GM12878 (cell line): Measurements from ENCODE around the gene RP9. TPM values are rescaled to one million over a fixed set of nuclear protein-coding genes. Genes with fewer than 3 reads are reported as not detected.

Experiments used
- CTCF ChIP-seq, 3 experiments: IDR thresholded peaks in 2 of 3; conservative IDR thresholded peaks in 1 of 3; 2 replicates each; pipeline ENCODE4 v1.5.1; 2011; ENCODE audit warnings: low read depth in 3 of 3, low read length in 3 of 3, mild to moderate bottlenecking in 3 of 3, control low read depth in 2 of 3, moderate library complexity in 2 of 3, inconsistent platforms in 1 of 3, mixed read lengths in 1 of 3; ENCODE audit not compliant: control insufficient read depth in 2 of 3, insufficient read depth in 1 of 3; ENCODE audit errors: extremely low read depth in 1 of 3
- HSF1 ChIP-seq: fragments of 150-350 bp; IDR thresholded peaks from 2 replicates; pipeline ENCODE4 v1.6.1; 2014; ENCODE audit warnings: mild to moderate bottlenecking, low read depth, low read length
- MAX ChIP-seq: IDR thresholded peaks from 2 replicates; pipeline ENCODE4 v1.6.1; 2012; ENCODE audit warnings: low read depth, low read length, improper control_type of control experiment
- SMC3 ChIP-seq: IDR thresholded peaks from 2 replicates; pipeline ENCODE4 v1.6.1; 2011; ENCODE audit warnings: low read length, improper control_type of control experiment, borderline replicate concordance
- SUZ12 ChIP-seq: fragments of 200-600 bp; sonication (generic); IDR thresholded peaks from one replicate; pipeline ENCODE4 v1.6.1; 2018; ENCODE audit warnings: antibody characterized with exemption, mild to moderate bottlenecking; ENCODE audit not compliant: unreplicated experiment
- TCF12 ChIP-seq: IDR thresholded peaks from 2 replicates; pipeline ENCODE4 v1.6.1; 2011; ENCODE audit warnings: low read depth, mild to moderate bottlenecking, low read length
- polyA plus RNA-seq, 11 experiments: library from polyadenylated mRNA; depleted of rRNA in 4 of 11; unstranded in 6 of 11; stranded (reverse) in 5 of 11; fragments of >200 nt; fragmentation: Nextera tagmentation in 4 of 11; fragmentation: Illumina TruSeq in 1 of 11; extraction: Ambion mirVana in 4 of 11; extraction: Trizol in 1 of 11; gene quantifications; 1 replicate in 1 of 11; 2 replicates in 10 of 11; pipeline versions ENCODE4 v1.2.1 to v1.2.3, GENCODE V29; 2011 to 2016; ENCODE audit warnings: inconsistent platforms in 2 of 11, missing spikeins in 2 of 11, low read depth in 1 of 11
- total RNA-seq, 4 experiments: library from RNA; depleted of rRNA in 3 of 4; stranded (reverse); fragments of >200 nt in 3 of 4; fragmentation: Illumina TruSeq in 1 of 4; extraction: Trizol in 1 of 4; gene quantifications; 2 replicates each; pipeline versions ENCODE4 v1.2.1 to v1.2.3, GENCODE V29; 2013 to 2021

The RP9 gene
- total and polyA plus RNA-seq, 10 of the 15 experiments (the other 5 are each of a cell fraction or from before 2014, with no cell fraction given): 7.6 to 25.3 (median 16.9) TPM

GRCh38 chr7:33107136-33108066, 1.8 kb downstream of the RP9 start (continued):
- no peak for TF ChIP-seq MAX
- no peak for TF ChIP-seq HSF1
- peak; percentile 43; the same call in 1 of the 2 replicates for TF ChIP-seq SMC3
- TF ChIP-seq SUZ12: no peak
- peak; percentile 41 to 66 (median 59); a peak in 5 of 6 replicates for TF ChIP-seq CTCF (IDR thresholded peaks at IDR 0.05 in 2 of 3, conservative IDR thresholded peaks at IDR 0.05 in 1 of 3; ENCODE audit: control insufficient read depth in 2 of 3, extremely low read depth in 1 of 3, insufficient read depth in 1 of 3, low read depth in 3 of 3, low read length in 3 of 3)
- TF ChIP-seq TCF12: no peak
